Measurements from ENCODE around the gene AHR. TPM values are rescaled to one million over a fixed set of nuclear protein-coding genes. Genes with fewer than 3 reads are reported as not detected.

Gene AHR
- total and polyA plus RNA-seq, 2 donors (not counting 3 experiments of a cell fraction or from before 2014, with no cell fraction given), result 4.8 to 31.8 TPM

- Histone ChIP-seq H3K79me2 (ENCODE audit: control insufficient read depth, insufficient read depth, low read length) (no peaks in the 10 kb centered on the region), H4K20me1 (replicated peaks; ENCODE audit: control insufficient read depth, extremely low read depth, insufficient read depth, low read length) (no peaks in the 10 kb centered on the region), H3K9me1 (replicated peaks; ENCODE audit: control insufficient read depth, extremely low read depth, insufficient read depth, low read length) (no peaks in the 10 kb centered on the region), H3K4me2 (ENCODE audit: insufficient read depth, low read length) (no peak overlapping the region), H3K36me3 (ENCODE audit: control insufficient read depth in 2 of 2, extremely low read depth in 1 of 2, insufficient read depth in 2 of 2, low read length in 2 of 2) (no peaks in the 10 kb centered on the region), H2AFZ (ENCODE audit: low read depth, low read length) (no peak overlapping the region), H3K27me3 (ENCODE audit: control insufficient read depth in 2 of 2, insufficient read depth in 2 of 2, low read length in 2 of 2) (no peaks in the 10 kb centered on the region), H3K9ac (replicated peaks; ENCODE audit: extremely low read depth, insufficient read depth, low read length) (no peak overlapping the region), H3K27ac (ENCODE audit: insufficient read depth, low read depth, low read length) (no peak overlapping the region), H3K9me3 (replicated peaks; ENCODE audit: control insufficient read depth, insufficient read depth, low read length) (no peaks in the 10 kb centered on the region), H3K4me3 (replicated peaks in 1 of 3; ENCODE audit: insufficient read depth in 1 of 3, low read depth in 1 of 3, low read length in 3 of 3) (no peak overlapping the region), H3K4me1 (ENCODE audit: control insufficient read depth, extremely low read depth, insufficient read depth, low read length) (no peaks in the 10 kb centered on the region)
- POLR2A ChIA-PET, result no interaction called here
- TF ChIP-seq EZH2 (IDR thresholded peaks at IDR 0.05; ENCODE audit: borderline replicate concordance, low read depth, low read length, severe bottlenecking), result no peak
- no peak for TF ChIP-seq CTCF (IDR thresholded peaks at IDR 0.05; ENCODE audit: extremely low read depth in 1 of 2, insufficient read depth in 1 of 2, low read depth in 1 of 2, low read length in 2 of 2)
- TF ChIP-seq MAX (IDR thresholded peaks at IDR 0.05; ENCODE audit: insufficient read depth, insufficient read length), result no peak
- no peak for TF ChIP-seq JUN (IDR thresholded peaks at IDR 0.05; ENCODE audit: borderline replicate concordance, insufficient read depth, insufficient read length, low read depth)
- no peak for TF ChIP-seq GATA2 (IDR thresholded peaks at IDR 0.05; ENCODE audit: insufficient read depth, insufficient read length, low read depth, low read length)
- CTCF ChIA-PET, result interaction anchor here (1.2 kb wide), 1 partner anchor 57 kb away, joined by 3 read pairs; no protein-coding TSS in a partner anchor
- DNase-seq (ENCODE audit: low read depth, low spot score) (no peak), FAIRE-seq (no peak)
- no TSS peak for BruUV-seq (replicated peaks)
- intact Hi-C loops (cut with micrococcal nuclease) (no loop called here), dilution Hi-C loops (cut with MboI; ENCODE audit: extremely low pct_ligation_motif_present, low sequenced_read_pairs) (no loop called here)
Measured at GRCh38 chr7:17359610-17360009, 61.2 kb downstream of the AHR start.

Data from endothelial cell of umbilical vein (primary cell).